HepG2 (cell line): Measurements from ENCODE around the gene KRT32.

Source experiments
- CTCF ChIP-seq: sonication (generic); formaldehyde crosslinking; IDR thresholded peaks from 2 replicates; pipeline ENCODE4 v1.5.0; 2020; ENCODE audit warnings: mild to moderate bottlenecking, missing genetic modification reagents, moderate library complexity
- HMG20B ChIP-seq: conservative IDR thresholded peaks from 2 replicates; pipeline ENCODE4 v1.6.1; 2016; ENCODE audit warnings: missing genetic modification reagents, missing compliant biosample characterization
- MAFK ChIP-seq, 2 experiments: IDR thresholded peaks in 1 of 2; conservative IDR thresholded peaks in 1 of 2; 2 replicates each; pipeline ENCODE4 v1.6.1; 2011; ENCODE audit warnings: improper control_type of control experiment in 2 of 2, low read length in 2 of 2
- PLRG1 ChIP-seq: fragments of 450-650 bp; conservative IDR thresholded peaks from 2 replicates; pipeline ENCODE4 v1.6.1; 2016
- POLR2A ChIP-seq, 2 experiments: IDR thresholded peaks; 2 replicates each; pipeline ENCODE4 v1.6.1; 2011; ENCODE audit warnings: low read depth in 2 of 2, low read length in 2 of 2, mild to moderate bottlenecking in 1 of 2, moderate library complexity in 1 of 2; ENCODE audit not compliant: insufficient read depth in 1 of 2

DNA sequence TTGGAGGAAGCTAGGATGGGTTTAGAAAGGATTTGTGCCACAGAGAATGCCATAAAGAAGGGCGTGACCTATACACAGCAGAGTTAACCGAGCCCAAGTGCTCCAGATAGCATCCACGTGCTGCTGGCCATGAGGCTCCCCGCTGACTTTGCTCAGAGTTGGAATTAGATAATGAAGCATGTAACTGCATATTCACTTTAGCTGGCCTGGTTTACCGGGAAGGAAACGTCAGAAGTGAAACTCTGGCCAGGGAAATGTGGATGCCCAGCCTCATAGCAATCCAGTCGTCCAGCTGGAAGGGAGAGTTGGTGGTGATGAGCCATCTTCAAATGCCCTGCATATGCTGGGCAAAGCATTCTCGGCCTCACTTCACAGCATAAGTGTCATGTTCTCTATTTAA lies 7.7 kb upstream of the KRT32 start:
- TF ChIP-seq MAFK (conservative IDR thresholded peaks at IDR 0.05 in 1 of 2, IDR thresholded peaks at IDR 0.05 in 1 of 2; ENCODE audit: low read length in 2 of 2) (no peak), HMG20B (CRISPR knock-in tag) (no peak), CTCF (CRISPR knock-in tag) (no peak), POLR2A (IDR thresholded peaks at IDR 0.05; ENCODE audit: insufficient read depth in 1 of 2, low read depth in 2 of 2, low read length in 2 of 2) (no peak), PLRG1 (no peak)
